MCF 10A (cell line): ENCODE results near the gene RFXAP. TPM values are rescaled to one million over a fixed set of nuclear protein-coding genes. Genes with fewer than 3 reads are reported as not detected.

Experiments
- BruUV-seq: library from RNA; stranded (reverse); fragments of 400-500 nt; replicated peaks from 2 replicates; lab custom pipeline; 2021; lab: Mats Ljungman, UMichigan
- CTCF ChIA-PET: fragments of 300-600 bp; sonication (Branson Sonifier 250); formaldehyde crosslinking; extraction: SDS; loops from one replicate; lab custom pipeline; 2021; ENCODE audit warnings: antibody characterized with exemption, inconsistent platforms; lab: Yijun Ruan, JAX
- POLR2A ChIA-PET: fragments of 300-600, 350-650 bp; sonication (Branson Sonifier 250); formaldehyde crosslinking; extraction: SDS; loops from one replicate; lab custom pipeline; 2020; ENCODE audit warnings: antibody characterized with exemption, inconsistent platforms; lab: Yijun Ruan, JAX
- DNase-seq: peaks from one replicate; pipeline ENCODE4 v3.0.0-alpha.2; 2018; ENCODE audit not compliant: unreplicated experiment
- H3K27ac Mint-ChIP-seq: one replicate; pipeline ENCODE4 v1.8.0; 2022; ENCODE audit warnings: mild to moderate bottlenecking, low read depth, mixed read lengths; ENCODE audit not compliant: unreplicated experiment
- H3K27me3 Mint-ChIP-seq: one replicate; pipeline ENCODE4 v1.8.0; 2022; ENCODE audit warnings: mixed read lengths; ENCODE audit not compliant: insufficient read depth, unreplicated experiment
- H3K36me3 Mint-ChIP-seq: one replicate; pipeline ENCODE4 v1.8.0; 2022; ENCODE audit warnings: mild to moderate bottlenecking, moderate library complexity, mixed read lengths; ENCODE audit not compliant: insufficient read depth, unreplicated experiment
- H3K4me1 Mint-ChIP-seq: one replicate; pipeline ENCODE4 v1.8.0; 2022; ENCODE audit warnings: mixed read lengths; ENCODE audit not compliant: insufficient read depth, unreplicated experiment
- H3K4me3 Mint-ChIP-seq: one replicate; pipeline ENCODE4 v1.8.0; 2022; ENCODE audit warnings: mild to moderate bottlenecking, moderate library complexity, mixed read lengths; ENCODE audit not compliant: unreplicated experiment
- H3K9me3 Mint-ChIP-seq: one replicate; pipeline ENCODE4 v1.8.0; 2022; ENCODE audit warnings: mixed read lengths; ENCODE audit not compliant: unreplicated experiment
- CTCF ChIP-seq: fragments of 200-600 bp; IDR thresholded peaks from one replicate; pipeline ENCODE4 v1.8.0; 2022; ENCODE audit warnings: antibody characterized with exemption, mild to moderate bottlenecking; ENCODE audit not compliant: unreplicated experiment
- intact Hi-C: fragments of 100-400 bp; cut with micrococcal nuclease; formaldehyde crosslinking; loops from 2 replicates; pipeline ENCODE4 v1.14.1; 2022
- total RNA-seq: library from RNA; stranded (reverse); gene quantifications from 2 replicates; pipeline ENCODE4 v1.2.3, GENCODE V29; 2022

The RFXAP gene
- total RNA-seq, 1 experiment from 2014 or later, result 6.1 TPM

DNA sequence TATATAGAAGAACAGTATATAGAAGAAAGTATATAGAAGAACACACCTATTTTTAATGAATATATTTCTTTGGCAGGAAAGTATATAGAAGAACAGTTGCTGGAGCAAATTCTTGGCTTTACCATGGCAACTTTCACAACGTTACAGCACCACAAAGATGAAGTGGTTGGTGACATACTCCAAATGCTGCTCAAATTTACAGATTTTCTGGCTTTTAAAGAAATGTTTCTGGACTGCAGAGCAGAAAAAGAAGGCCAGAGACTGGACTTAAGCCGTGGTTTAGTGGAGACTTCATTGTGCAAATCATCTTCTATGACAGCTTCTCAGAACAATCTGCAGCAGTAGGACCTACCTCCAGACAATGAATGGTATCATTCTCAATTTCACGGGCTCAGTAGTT is 24.3 kb upstream of the RFXAP start:
- Mint-ChIP-seq H3K4me1 (no peaks in the 10 kb centered on the region), H3K9me3 (no peaks in the 10 kb centered on the region), H3K27ac (no peak overlapping the region), H3K4me3 (no peak overlapping the region), H3K27me3 (no peaks in the 10 kb centered on the region), H3K36me3 (no peaks in the 10 kb centered on the region)
- TF ChIP-seq CTCF, result no peak
- DNase-seq, result no peak
- intact Hi-C loops, result no loop called here
- BruUV-seq, result no TSS peak
- ChIA-PET POLR2A (no interaction called here), CTCF (no interaction called here)

DNA sequence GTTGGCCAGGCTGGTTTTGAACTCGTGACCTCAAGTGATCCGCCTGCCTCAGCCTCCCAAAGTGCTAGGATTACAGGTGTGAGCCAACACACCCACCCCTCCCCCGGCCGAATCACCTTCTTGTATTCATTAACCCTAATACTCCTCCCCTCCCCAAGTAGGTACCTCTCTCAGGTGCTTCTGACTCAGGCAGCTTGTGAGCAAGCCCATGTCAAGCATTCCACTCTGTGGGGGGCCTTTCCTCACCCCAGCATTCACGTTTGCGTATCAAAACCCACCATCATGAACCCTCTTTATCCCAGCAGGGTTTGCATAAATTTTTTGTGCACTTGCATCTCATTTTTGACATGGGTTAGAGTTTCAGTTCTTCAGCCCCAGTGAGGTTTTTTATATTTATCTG is 23.6 kb upstream of the RFXAP start:
- ChIA-PET CTCF (interaction anchor here (0.6 kb wide), 1 partner anchor 27 kb away, joined by 3 read pairs; no protein-coding TSS in a partner anchor), POLR2A (no interaction called here)
- BruUV-seq, result no TSS peak
- no peaks in the 10 kb centered on the region for H3K36me3 Mint-ChIP-seq
- no peaks in the 10 kb centered on the region for H3K4me1 Mint-ChIP-seq
- intact Hi-C loops, result no loop called here
- H3K9me3 Mint-ChIP-seq, result no peaks in the 10 kb centered on the region
- no peak for TF ChIP-seq CTCF
- no peaks in the 10 kb centered on the region for H3K27me3 Mint-ChIP-seq
- no peak overlapping the region for H3K4me3 Mint-ChIP-seq
- no peak overlapping the region for H3K27ac Mint-ChIP-seq
- DNase-seq, result no peak

- DNase-seq, result no peak
- POLR2A ChIA-PET, result no interaction called here
- Mint-ChIP-seq H3K27me3 (no peaks in the 10 kb centered on the region), H3K9me3 (no peaks in the 10 kb centered on the region), H3K4me1 (no peaks in the 10 kb centered on the region), H3K27ac (no peak overlapping the region), H3K36me3 (no peaks in the 10 kb centered on the region), H3K4me3 (no peak overlapping the region)
- no peak for TF ChIP-seq CTCF
- intact Hi-C loops, result no loop called here
- BruUV-seq, result no TSS peak
- CTCF ChIA-PET, result interaction anchor here (0.6 kb wide), 1 partner anchor 27 kb away, joined by 3 read pairs; no protein-coding TSS in a partner anchor
Observed at GRCh38 chr13:36796052-36796451, 23.0 kb upstream of the RFXAP start.

- DNase-seq, result peak; percentile 31
- H3K27me3 Mint-ChIP-seq, result peaks cover 13% of the 10 kb centered on the region
- H3K36me3 Mint-ChIP-seq, result no peaks in the 10 kb centered on the region
- H3K4me3 Mint-ChIP-seq, result no peak overlapping the region
- no peaks in the 10 kb centered on the region for H3K4me1 Mint-ChIP-seq
- no peaks in the 10 kb centered on the region for H3K9me3 Mint-ChIP-seq
- no peak for TF ChIP-seq CTCF
- intact Hi-C loops, result no loop called here
- H3K27ac Mint-ChIP-seq, result no peak overlapping the region
- ChIA-PET POLR2A (no interaction called here), CTCF (no interaction called here)
- no TSS peak for BruUV-seq
Observed at GRCh38 chr13:36801035-36801434, 18.0 kb upstream of the RFXAP start.
